K562 (cell line): ENCODE measurements around the gene SIM1. TPM values are rescaled to one million over a fixed set of nuclear protein-coding genes. Genes with fewer than 3 reads are reported as not detected.

Experiments
- ATAC-seq: fragments of 200-7000 bp; cut with Tn5 transposase; 3 replicates; pipeline ENCODE4 v1.9.1; 2020; ENCODE audit warnings: moderate library complexity
- BruUV-seq: library from RNA; stranded (reverse); fragments of 400-500 nt; replicated peaks from 2 replicates; lab custom pipeline; 2021; lab: Mats Ljungman, UMichigan
- CTCF ChIA-PET: fragments of 300-600 bp; formaldehyde crosslinking; extraction: SDS; loops from one replicate; lab custom pipeline; 2021; ENCODE audit warnings: low intra/inter-chr PET ratio; lab: Yijun Ruan, JAX
- POLR2A ChIA-PET: fragments of 300-600, 350-650 bp; sonication (Branson Sonifier 250); formaldehyde crosslinking; extraction: SDS; loops from one replicate; lab custom pipeline; 2021; ENCODE audit warnings: antibody characterized with exemption, inconsistent platforms; lab: Yijun Ruan, JAX
- DNase-seq, 4 experiments: peaks; one replicate each; pipeline versions ENCODE4 v3.0.0 to v3.0.0-alpha.2; 2011 to 2018; ENCODE audit warnings: low spot score in 3 of 4, mixed read lengths in 3 of 4; ENCODE audit errors: extremely low read depth in 1 of 4
- FAIRE-seq: peaks from 2 replicates; lab custom pipeline; 2011; peaks lifted over from hg19 to GRCh38; lab: Jason Lieb, UNC
- H2AFZ ChIP-seq: 2 replicates; pipeline ENCODE4 v1.6.0; 2011; ENCODE audit warnings: low read depth, low read length, control low read depth, inconsistent platforms
- H3K27ac ChIP-seq: fragments of 200-600 bp; 3 replicates; pipeline ENCODE4 v1.8.0; 2011; ENCODE audit warnings: low read depth, mild to moderate bottlenecking, control low read depth, inconsistent platforms, low read length, moderate library complexity, mixed read lengths; ENCODE audit errors: extremely low read depth
- H3K27me3 ChIP-seq, 2 experiments: fragments of 300-600 bp in 1 of 2; 2 replicates in 1 of 2; 3 replicates in 1 of 2; pipeline versions ENCODE4 v1.6.0 to v1.8.0; 2011; ENCODE audit warnings: inconsistent platforms in 2 of 2, low read length in 2 of 2, mild to moderate bottlenecking in 1 of 2, mixed read lengths in 1 of 2, moderate library complexity in 1 of 2; ENCODE audit not compliant: control insufficient read depth in 2 of 2, insufficient read depth in 2 of 2
- H3K36me3 ChIP-seq: fragments of 300-600 bp; 3 replicates; pipeline ENCODE4 v1.8.0; 2011; ENCODE audit warnings: mild to moderate bottlenecking, low read length, inconsistent platforms; ENCODE audit not compliant: control insufficient read depth, insufficient read depth
- H3K4me1 ChIP-seq, 2 experiments: fragments of 200-600 bp in 1 of 2; replicated peaks in 1 of 2; 2 replicates in 1 of 2; 3 replicates in 1 of 2; pipeline versions ENCODE4 v1.5.1 to v1.8.0; 2011; ENCODE audit warnings: inconsistent platforms in 2 of 2, low read length in 2 of 2, mild to moderate bottlenecking in 1 of 2, mixed read lengths in 1 of 2, moderate library complexity in 1 of 2; ENCODE audit not compliant: control insufficient read depth in 2 of 2, insufficient read depth in 2 of 2
- H3K4me2 ChIP-seq: 2 replicates; pipeline ENCODE4 v1.6.1; 2011; ENCODE audit warnings: low read length, control low read depth, inconsistent platforms, mixed read lengths; ENCODE audit not compliant: insufficient read depth
- H3K4me3 ChIP-seq: fragments of 200-600 bp; sonication (generic), shearing (Covaris generic); 2 replicates; pipeline ENCODE4 v1.5.1; 2016; ENCODE audit warnings: control low read depth, inconsistent platforms
- H3K79me2 ChIP-seq: fragments of 200-600 bp; 3 replicates; pipeline ENCODE4 v1.8.0; 2011; ENCODE audit warnings: low read length, inconsistent platforms; ENCODE audit not compliant: control insufficient read depth, insufficient read depth
- H3K9ac ChIP-seq, 2 experiments: 2 replicates each; pipeline versions ENCODE4 v1.6.0 to v1.6.1; 2011; ENCODE audit warnings: low read depth in 2 of 2, low read length in 2 of 2, control low read depth in 1 of 2, inconsistent platforms in 1 of 2, mild to moderate bottlenecking in 1 of 2, mixed read lengths in 1 of 2; ENCODE audit not compliant: insufficient read depth in 1 of 2
- H3K9me1 ChIP-seq: one replicate; pipeline ENCODE4 v1.6.0; 2011; ENCODE audit warnings: inconsistent platforms, mild to moderate bottlenecking, low read length, moderate library complexity; ENCODE audit not compliant: control insufficient read depth, insufficient read depth
- H3K9me3 ChIP-seq: replicated peaks from 2 replicates; pipeline ENCODE4 v1.5.1; 2011; ENCODE audit warnings: low read depth, low read length, inconsistent platforms; ENCODE audit not compliant: control insufficient read depth, insufficient read depth
- H4K20me1 ChIP-seq: replicated peaks from 2 replicates; pipeline ENCODE4 v1.6.1; 2011; ENCODE audit warnings: low read length, inconsistent platforms, mixed read lengths; ENCODE audit not compliant: control insufficient read depth, insufficient read depth
- CEBPB ChIP-seq: fragments of 450-650 bp; IDR thresholded peaks from 2 replicates; pipeline ENCODE4 v1.6.1; 2016; ENCODE audit warnings: missing genetic modification characterization, missing compliant biosample characterization
- FOXK2 ChIP-seq, 2 experiments: fragments of 450-650 bp; IDR thresholded peaks in 1 of 2; conservative IDR thresholded peaks in 1 of 2; 2 replicates each; pipeline ENCODE4 v1.6.1; 2016; ENCODE audit warnings: low read depth in 2 of 2, mild to moderate bottlenecking in 1 of 2
- GATA2 ChIP-seq: sonication (generic); formaldehyde crosslinking; IDR thresholded peaks from 2 replicates; pipeline ENCODE4 v1.4.0; 2020; ENCODE audit warnings: mild to moderate bottlenecking, missing genetic modification reagents
- JUNB ChIP-seq: fragments of 450-650 bp; formaldehyde crosslinking; conservative IDR thresholded peaks from 2 replicates; pipeline ENCODE4 v1.4.0; 2020; ENCODE audit warnings: mild to moderate bottlenecking
- MED1 ChIP-seq: sonication (generic); formaldehyde crosslinking; IDR thresholded peaks from 2 replicates; pipeline ENCODE4 v1.8.1; 2023; ENCODE audit warnings: missing genetic modification reagents, borderline replicate concordance
- NFIX ChIP-seq: fragments of 250-450 bp; sonication (Bioruptor Pico); IDR thresholded peaks from 2 replicates; pipeline ENCODE4 v1.4.0; 2020; ENCODE audit warnings: low read depth, mild to moderate bottlenecking, moderate library complexity
- NR2C1 ChIP-seq, 2 experiments: fragments of 450-650 bp; IDR thresholded peaks; 2 replicates each; pipeline ENCODE4 v1.6.1; 2017; ENCODE audit warnings: mild to moderate bottlenecking in 2 of 2, antibody characterized with exemption in 1 of 2, inconsistent platforms in 1 of 2, missing compliant biosample characterization in 1 of 2, missing genetic modification characterization in 1 of 2
- PML ChIP-seq: IDR thresholded peaks from 2 replicates; pipeline ENCODE4 v1.6.1; 2012; ENCODE audit warnings: low read length, inconsistent platforms
- PTBP1 ChIP-seq: fragments of 200-400 bp; formaldehyde crosslinking; IDR thresholded peaks from 2 replicates; pipeline ENCODE4 v1.6.1; 2017; ENCODE audit warnings: low read depth, low read length
- RBM15 ChIP-seq: fragments of 200-400 bp; formaldehyde crosslinking; IDR thresholded peaks from 2 replicates; pipeline ENCODE4 v1.6.1; 2018; ENCODE audit warnings: mild to moderate bottlenecking, low read length, moderate library complexity; ENCODE audit not compliant: insufficient read depth
- SMAD3 ChIP-seq: fragments of 450-650 bp; formaldehyde crosslinking; conservative IDR thresholded peaks from 2 replicates; pipeline ENCODE4 v1.4.0; 2020; ENCODE audit warnings: mild to moderate bottlenecking
- ZFP30 ChIP-seq: fragments of 250-450 bp; sonication (Bioruptor Pico); IDR thresholded peaks from 2 replicates; pipeline ENCODE4 v1.8.0; 2022; ENCODE audit warnings: moderate library complexity, mild to moderate bottlenecking, inconsistent platforms, borderline replicate concordance
- ZNF140 ChIP-seq: fragments of 250-450 bp; sonication (Bioruptor Pico); IDR thresholded peaks from 2 replicates; pipeline ENCODE4 v1.8.0; 2021; ENCODE audit warnings: moderate library complexity, mild to moderate bottlenecking, inconsistent platforms
- ZNF764 ChIP-seq: fragments of 250-450 bp; sonication (Bioruptor Pico); IDR thresholded peaks from 2 replicates; pipeline ENCODE4 v1.4.0; 2020; ENCODE audit warnings: low read depth, mild to moderate bottlenecking, moderate library complexity
- WGBS: fragments of 100-300 bp; shearing (Covaris generic); methylation state at CpG from one replicate; pipeline ENCODE4 v1.1.6; 2016; ENCODE audit warnings: low coverage, mixed read lengths; ENCODE audit not compliant: insufficient coverage; ENCODE audit errors: missing lambda C conversion rate; 5-methylcytosine and 5-hydroxymethylcytosine counted together
- in situ Hi-C: fragments of 300-500 bp; cut with MboI; formaldehyde crosslinking; loops from 4 replicates; pipeline ENCODE4 v1.15.0; 2018; ENCODE audit warnings: inconsistent platforms, mixed read lengths
- intact Hi-C: fragments of 100-400 bp; cut with micrococcal nuclease; formaldehyde crosslinking; loops from 2 replicates; pipeline ENCODE4 v1.14.2; 2022
- polyA plus RNA-seq, 8 experiments: library from polyadenylated mRNA; depleted of rRNA in 4 of 8; stranded (reverse) in 5 of 8; unstranded in 3 of 8; fragments of >200 nt; fragmentation: Nextera tagmentation in 2 of 8; fragmentation: Illumina TruSeq in 1 of 8; extraction: Ambion mirVana in 2 of 8; extraction: Trizol in 1 of 8; gene quantifications; 2 replicates each; pipeline versions ENCODE4 v1.2.1 to v1.2.3, GENCODE V29; 2011 to 2014; ENCODE audit warnings: inconsistent platforms in 1 of 8, missing spikeins in 1 of 8
- total RNA-seq, 7 experiments: library from RNA; depleted of rRNA in 6 of 7; stranded (reverse); fragments of >200 nt in 6 of 7; fragmentation: Illumina TruSeq in 2 of 7; extraction: Trizol in 2 of 7; gene quantifications; 2 replicates each; pipeline versions ENCODE4 v1.2.1 to v1.2.3, GENCODE V29; 2011 to 2021; ENCODE audit warnings: low replicate concordance in 1 of 7
- TF ChIP-seq, protein P1 (sequence below): fragments of 450-650 bp; IDR thresholded peaks from 2 replicates; pipeline ENCODE4 v1.6.1; 2017; ENCODE audit warnings: antibody characterized with exemption

The SIM1 gene
- total and polyA plus RNA-seq, 9 of the 15 experiments (the other 6 are each of a cell fraction or from before 2014, with no cell fraction given), result not detected

DNA sequence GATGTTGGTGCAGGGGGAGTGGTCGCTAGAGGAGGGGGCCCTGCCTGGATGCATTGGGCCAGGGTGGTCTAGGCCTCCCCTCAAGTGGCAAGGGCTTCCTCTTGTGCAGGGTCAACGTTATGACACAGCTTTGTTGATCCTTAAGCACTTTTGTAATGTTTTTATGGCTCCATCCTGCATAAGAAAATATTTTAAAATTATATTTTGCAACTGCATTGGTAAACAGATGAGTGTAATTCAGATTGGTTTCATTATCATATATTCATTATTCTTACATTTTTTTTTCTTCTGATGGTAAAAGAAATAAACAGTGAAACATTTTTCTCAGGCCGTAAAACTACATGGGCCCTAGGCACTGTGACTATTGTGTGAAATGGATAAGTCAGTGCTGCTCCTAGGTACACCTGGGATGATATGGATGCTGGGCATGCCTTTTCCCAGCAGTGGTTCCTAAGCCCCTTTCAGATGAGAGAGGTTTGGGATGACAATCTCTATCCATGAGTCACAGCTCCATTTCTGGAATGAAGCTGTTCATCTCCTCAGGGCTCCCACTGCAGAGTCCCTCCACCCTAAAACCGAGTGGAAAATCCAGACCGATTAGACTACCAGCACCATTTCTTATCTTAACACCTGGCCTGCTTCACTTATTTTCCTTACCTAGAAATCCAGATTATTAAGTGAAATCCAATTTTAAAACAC, 5.8 kb upstream of the SIM1 start:
- H3K9me1 ChIP-seq, result no peaks in the 10 kb centered on the region
- no peak overlapping the region; the same call in 1 of the 2 replicates for H3K4me2 ChIP-seq
- WGBS, result 2% methylated on average over 5 of the region's 5 CpGs
- no peaks in the 10 kb centered on the region for H3K9me3 ChIP-seq
- no peaks in the 10 kb centered on the region for H4K20me1 ChIP-seq
- ChIA-PET POLR2A (interaction anchor here (0.7 kb wide), 1 partner anchor 8 kb away, joined by 3 read pairs; no protein-coding TSS in a partner anchor), CTCF (interaction anchor here (0.5 kb wide), 1 partner anchor 48 kb away, joined by 3 read pairs; no protein-coding TSS in a partner anchor)
- no peak overlapping the region for H3K9ac ChIP-seq
- DNase-seq (no peak), FAIRE-seq (no peak), ATAC-seq (no peak)
- peaks cover 29 to 41% of the 10 kb centered on the region in 2 experiments for H3K27me3 ChIP-seq
- intact Hi-C loops, result no loop called here
- no peaks in the 10 kb centered on the region for H3K4me1 ChIP-seq
- no peaks in the 10 kb centered on the region for H3K36me3 ChIP-seq
- no peak overlapping the region for H2AFZ ChIP-seq
- H3K27ac ChIP-seq, result no peak overlapping the region
- no peaks in the 10 kb centered on the region for H3K79me2 ChIP-seq
- no peak overlapping the region for H3K4me3 ChIP-seq
- no TSS peak for BruUV-seq
- in situ Hi-C loops, result loop anchor here (10.0 kb wide), 1 partner anchor 606 kb away; no protein-coding TSS in a partner anchor
- TF ChIP-seq MED1 (CRISPR knock-in tag) (no peak), GATA2 (CRISPR knock-in tag) (no peak), PTBP1 (no peak), SMAD3 (CRISPR knock-in tag) (no peak), ZNF764 (CRISPR knock-in tag) (no peak), NFIX (CRISPR knock-in tag) (no peak), CEBPB (tag) (no peak), ZNF140 (CRISPR knock-in tag) (no peak), PML (no peak), ZFP30 (CRISPR knock-in tag) (no peak), NR2C1 (IDR thresholded peaks at IDR 0.05) (no peak), NR2C1 (tag; IDR thresholded peaks at IDR 0.05) (no peak), RBM15 (no peak), FOXK2 (conservative IDR thresholded peaks at IDR 0.05 in 1 of 2, IDR thresholded peaks at IDR 0.05 in 1 of 2; ENCODE audit: low read depth in 2 of 2) (no peak), JUNB (CRISPR knock-in tag) (no peak)
- TF ChIP-seq, protein P1, sequence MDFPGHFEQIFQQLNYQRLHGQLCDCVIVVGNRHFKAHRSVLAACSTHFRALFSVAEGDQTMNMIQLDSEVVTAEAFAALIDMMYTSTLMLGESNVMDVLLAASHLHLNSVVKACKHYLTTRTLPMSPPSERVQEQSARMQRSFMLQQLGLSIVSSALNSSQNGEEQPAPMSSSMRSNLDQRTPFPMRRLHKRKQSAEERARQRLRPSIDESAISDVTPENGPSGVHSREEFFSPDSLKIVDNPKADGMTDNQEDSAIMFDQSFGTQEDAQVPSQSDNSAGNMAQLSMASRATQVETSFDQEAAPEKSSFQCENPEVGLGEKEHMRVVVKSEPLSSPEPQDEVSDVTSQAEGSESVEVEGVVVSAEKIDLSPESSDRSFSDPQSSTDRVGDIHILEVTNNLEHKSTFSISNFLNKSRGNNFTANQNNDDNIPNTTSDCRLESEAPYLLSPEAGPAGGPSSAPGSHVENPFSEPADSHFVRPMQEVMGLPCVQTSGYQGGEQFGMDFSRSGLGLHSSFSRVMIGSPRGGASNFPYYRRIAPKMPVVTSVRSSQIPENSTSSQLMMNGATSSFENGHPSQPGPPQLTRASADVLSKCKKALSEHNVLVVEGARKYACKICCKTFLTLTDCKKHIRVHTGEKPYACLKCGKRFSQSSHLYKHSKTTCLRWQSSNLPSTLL, result no peak
